ENCODE measurements around the gene SCYGR5. TPM values are rescaled to one million over a fixed set of nuclear protein-coding genes. Genes with fewer than 3 reads are reported as not detected.
"Not testable (repeated sequence)": the region's sequence is repeated elsewhere in the genome, so short reads cannot be mapped to it uniquely, and the experiment has no call there.

Gene SCYGR5
- total RNA-seq, 1 experiment from 2014 or later: not detected

DNA sequence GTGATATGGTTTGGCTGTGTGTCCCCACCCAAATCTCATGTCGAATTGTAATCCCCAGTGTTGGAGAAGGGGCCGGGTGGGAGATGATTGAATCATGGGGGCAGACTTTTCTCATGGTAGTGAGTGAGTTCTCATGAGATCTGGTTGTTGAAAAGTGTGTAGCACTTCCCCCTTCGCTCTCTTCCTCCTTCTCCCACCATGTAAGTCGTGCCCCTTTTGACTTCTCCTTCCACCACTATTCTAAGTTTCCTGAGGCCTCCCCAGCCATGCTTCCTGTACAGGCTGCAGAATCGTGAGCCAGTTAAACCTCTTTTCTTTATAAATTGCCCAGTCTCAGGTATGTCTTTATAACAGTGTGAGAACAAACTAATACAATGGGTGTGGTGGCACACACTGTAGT lies 7.0 kb downstream of the SCYGR5 start:
- not testable (repeated sequence) for DNase-seq (ENCODE audit: low read depth)

DNA sequence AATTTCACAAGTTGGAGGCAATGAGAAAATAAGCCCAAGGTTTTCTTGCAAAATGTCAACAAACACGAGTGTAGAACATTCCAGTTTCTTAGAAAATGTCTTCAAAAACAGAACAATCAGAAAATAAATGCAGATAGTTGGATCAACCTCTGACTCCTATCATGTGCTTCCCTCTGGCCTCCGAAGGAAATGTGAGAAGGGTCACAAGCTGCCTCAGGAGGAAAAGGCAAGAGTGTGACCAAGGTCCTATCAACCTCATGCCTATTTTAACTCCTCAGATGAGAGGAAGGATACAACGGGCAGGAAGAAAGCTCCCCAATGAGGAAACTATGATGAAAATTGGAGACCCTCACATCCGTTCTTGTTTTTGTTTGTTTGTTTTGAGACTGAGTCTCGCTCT lies 7.9 kb downstream of the SCYGR5 start:
- no peak for DNase-seq (ENCODE audit: low read depth)

DNA sequence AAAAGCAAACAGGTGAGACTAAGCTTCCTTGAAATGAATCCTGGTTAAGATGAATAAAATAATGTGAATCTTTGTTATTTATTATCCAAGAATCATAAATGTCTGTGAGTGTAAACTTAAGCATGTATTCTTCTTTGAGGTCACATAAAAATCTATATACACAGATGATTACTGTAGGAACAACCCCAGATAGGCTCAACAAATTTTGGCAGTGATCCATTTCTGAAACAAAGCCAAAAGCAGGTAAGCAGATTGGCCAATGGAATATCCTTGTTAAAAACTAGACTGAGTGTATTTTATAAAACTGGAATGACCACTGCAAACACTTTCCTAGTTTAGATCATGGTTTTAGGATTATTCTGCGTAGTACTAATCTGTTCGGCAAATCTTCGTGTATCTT lies 11.3 kb downstream of the SCYGR5 start:
- DNase-seq (ENCODE audit: low read depth): no peak

DNA sequence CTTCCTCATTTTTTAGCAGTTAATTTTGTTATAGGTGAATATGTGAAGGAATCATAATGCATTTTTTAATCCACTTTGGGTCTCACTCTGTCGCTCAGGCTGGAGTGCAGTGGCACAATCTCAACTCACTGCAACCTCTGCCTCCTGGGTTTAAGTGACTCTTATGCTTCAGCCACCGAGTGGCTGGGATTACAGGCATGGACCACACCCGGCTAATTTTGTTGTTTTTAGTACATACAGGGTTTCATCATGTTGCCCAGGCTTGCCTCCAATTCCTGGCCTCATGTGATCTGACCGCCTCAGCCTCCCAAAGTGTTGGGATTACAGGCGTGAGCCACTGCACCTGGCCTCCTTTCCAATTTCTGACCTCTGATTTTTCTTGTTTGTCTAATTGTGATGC lies 17.7 kb downstream of the SCYGR5 start:
- DNase-seq (ENCODE audit: low read depth): no peak

DNA sequence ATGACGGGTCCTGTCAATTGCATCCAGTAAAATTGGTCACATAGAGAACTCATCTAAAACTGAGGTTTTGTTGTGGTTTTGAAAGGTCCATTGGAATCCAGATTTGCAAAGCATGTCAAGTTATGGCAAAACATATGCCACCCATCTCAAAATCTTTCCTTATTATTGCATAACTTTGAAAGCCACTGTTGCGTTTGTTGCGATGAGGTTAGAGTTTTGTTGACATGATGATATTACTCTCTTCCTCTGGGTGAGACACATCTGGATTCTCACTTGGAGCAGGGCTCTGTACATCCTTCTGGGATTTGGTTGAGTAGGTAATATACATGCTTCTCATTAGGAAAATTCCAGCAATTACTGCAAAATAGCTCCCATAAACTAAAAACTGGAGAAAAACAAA lies 20.6 kb downstream of the SCYGR5 start:
- DNase-seq (ENCODE audit: low read depth): no peak

DNA sequence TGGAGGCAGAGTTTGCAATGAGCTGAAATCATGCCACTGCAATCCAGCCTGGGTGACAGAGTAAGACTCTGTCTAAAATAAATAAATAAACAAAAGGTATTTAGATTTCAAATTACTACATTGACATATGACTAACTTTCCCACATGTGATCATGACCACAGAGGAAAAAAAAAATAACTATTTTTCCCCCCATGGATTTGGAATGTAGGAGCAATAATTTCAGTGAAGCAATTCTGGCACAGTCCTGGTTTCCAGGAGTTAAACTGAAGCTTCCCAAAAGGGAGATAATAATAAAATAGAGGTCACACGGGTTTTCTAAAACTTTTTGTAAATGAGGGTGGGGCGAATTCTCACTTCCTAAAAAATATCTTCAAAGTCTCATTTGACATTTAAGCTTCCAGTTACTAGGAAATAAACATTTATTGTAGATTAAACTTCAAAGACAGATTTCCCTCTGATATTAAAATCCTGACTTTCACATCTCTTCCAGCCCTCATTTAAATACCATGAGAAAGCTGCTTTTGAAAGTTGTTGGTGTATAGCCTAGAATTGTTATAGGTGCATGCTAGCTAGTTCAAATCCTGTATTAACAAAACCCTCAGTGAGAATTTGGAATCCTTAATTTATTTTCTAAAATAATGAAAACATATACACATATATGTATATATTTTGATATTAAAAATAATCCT lies 30.5 kb downstream of the SCYGR5 start:
- no peak for DNase-seq (ENCODE audit: low read depth)

DNA sequence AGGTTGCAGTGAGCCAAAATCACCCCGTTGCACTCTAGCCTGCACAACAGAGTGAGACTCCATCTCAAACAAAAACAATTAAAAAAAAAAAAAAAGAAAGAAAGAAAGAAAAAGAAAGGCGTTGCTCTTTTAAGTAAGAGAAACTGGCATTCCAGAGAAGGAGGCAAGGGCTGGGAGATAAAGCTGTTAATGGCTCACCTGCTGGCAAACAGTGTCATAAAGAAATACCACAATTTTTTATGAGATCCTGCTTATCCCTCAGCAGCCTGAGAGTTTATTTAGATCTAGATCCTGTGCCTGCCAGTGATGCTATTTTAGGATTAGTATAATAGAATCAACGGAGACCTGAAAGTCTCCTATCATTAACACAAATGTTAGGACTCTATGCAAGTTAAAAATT lies 35.0 kb downstream of the SCYGR5 start:
- no peak for DNase-seq (ENCODE audit: low read depth)

DNA sequence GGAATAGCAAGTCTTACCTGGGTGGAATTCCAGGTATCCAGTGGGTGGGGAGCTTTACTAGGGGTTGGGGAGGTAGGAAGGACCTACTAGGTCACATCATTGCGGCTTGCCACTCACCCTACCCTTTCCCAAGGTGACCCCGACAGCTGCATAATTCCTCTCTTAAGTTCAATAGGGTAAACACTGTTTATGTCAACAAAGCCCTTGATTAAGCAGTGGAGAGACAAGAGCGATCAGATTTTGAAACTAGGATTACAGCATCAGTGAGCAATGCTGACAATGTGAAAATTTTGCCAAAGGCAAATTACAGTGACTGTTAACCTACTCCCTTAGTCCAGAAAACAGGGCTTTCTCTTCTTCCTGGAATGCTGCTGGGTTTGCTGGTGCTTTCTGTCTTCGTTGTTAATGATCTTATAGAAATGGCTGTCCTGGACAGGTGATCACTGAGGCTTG lies 36.7 kb downstream of the SCYGR5 start:
- DNase-seq (ENCODE audit: low read depth): peak; percentile 75

DNA sequence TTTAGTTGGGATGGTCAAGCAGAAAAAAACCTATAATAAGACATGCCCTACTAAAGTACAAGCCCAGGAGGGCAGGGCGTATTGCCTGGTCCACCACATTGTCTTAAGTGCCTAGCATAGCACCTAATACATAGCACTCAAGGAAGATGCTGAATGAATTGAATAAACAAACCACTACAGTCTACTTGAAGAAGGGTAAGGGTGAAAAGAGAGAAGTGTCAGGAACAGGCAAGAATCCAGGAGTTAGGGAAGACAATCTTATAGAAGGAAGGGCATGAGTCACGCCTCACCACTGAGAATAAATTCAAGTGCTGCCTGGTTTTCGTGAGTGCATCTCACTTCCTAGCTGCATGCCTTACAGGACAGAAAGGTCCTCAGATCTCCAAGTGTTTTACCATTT lies 37.4 kb downstream of the SCYGR5 start:
- DNase-seq (ENCODE audit: low read depth): peak; percentile 73

DNA sequence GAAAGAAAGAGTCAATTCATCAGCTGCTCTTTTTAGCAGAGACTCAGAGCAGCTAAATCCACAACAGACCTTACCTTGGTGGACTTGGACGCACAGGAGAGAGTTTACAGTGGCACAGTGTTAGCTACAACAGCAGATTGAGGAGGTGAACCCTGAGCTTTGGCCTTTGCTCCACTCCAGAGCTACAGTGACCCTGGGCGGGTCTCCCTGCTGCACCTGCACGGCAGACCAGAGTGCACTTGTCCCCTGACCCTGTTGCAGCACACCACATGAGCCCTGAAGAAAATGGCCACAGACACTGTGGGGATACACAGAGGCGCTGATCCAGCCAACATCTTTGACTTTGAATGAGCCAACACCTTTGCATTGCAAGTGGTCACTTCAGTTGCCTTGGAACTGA lies 40.3 kb downstream of the SCYGR5 start:
- no peak for DNase-seq (ENCODE audit: low read depth)

DNA sequence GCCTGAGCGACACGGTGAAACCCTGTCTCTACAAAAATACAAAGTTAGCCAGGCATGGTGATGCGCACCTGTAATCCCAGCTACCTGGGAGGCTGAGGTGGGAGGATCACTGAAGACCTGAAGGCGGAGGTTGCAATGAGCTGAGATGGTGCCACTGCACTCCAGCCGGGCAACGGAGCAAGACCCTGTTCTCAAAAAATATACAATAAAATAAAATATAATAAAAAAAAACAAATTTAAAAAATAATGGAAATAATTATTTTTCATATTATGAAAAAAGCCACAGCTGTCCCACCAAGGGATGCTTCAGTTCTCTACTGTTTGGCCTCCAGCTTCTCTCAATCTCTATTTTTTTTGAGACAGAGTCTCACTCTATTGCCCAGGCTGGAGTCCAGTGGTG lies 40.8 kb downstream of the SCYGR5 start:
- DNase-seq (ENCODE audit: low read depth): no peak

DNA sequence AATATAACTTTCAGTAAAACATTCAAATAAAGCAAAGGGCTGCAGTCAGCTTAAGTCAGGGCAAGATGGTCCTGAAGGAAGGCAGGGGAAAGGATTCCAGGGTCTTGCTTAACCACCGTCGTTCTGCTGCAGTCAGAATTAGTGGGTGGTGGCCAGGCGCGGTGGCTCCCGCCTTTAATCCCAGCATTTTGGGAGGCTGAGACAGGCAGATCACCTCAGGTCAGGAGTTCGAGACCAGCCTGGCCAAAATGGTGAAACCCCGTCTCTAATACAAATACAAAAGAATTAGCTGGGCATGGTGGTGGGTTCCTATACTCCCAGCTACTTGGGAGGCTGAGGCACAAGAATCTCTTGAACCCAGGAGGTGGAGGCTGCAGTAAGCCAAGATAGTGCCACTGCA lies 44.4 kb downstream of the SCYGR5 start:
- DNase-seq (ENCODE audit: low read depth): no peak

DNA sequence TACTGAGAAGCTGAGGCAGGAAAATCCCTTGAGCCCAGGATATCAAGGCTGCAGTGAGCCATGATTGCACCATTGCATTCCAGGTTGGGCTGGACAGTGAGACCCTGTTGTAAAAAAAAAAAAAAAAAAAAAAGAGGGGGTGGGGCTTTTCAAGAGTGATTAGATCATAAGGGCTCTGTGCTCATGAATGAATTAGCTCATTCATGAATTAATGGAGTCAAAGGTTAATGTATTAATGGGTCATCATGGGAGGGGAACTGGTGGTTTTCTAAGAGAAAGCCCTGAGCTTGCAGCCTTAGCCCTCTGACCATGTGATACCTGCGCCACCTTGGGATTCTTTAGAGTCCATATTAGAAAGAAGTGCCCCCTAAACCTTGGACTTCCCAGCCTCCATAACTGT lies 46.7 kb downstream of the SCYGR5 start:
- no peak for DNase-seq (ENCODE audit: low read depth)

DNA sequence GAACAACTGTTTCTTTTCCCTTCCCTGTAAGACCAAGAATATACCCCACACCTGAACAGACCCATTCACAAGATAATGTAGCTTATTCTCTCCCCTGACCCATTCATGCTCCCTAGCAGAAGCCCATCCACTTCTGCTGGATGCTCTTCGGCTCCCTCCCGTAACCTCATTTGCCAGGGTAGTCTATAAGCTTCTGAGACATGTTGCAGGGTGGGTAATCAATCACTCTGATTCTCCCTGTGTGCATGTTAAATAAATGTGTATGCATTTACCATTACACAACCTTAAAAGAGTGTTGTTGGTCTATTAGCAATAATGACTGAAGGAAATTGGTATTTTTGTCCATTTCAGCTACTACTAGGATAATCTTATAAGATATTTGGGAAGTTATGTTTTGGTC lies 49.9 kb downstream of the SCYGR5 start:
- no peak for DNase-seq (ENCODE audit: low read depth)

Other genes starting within 250 kb of the SCYGR5 start
- gene AGFG1, start 194.6 kb upstream of the SCYGR5 start, total RNA-seq (2014; rRNA removed; shearing (Covaris generic)): 75.3 and 98.4 TPM in 2 replicates
- not detected in 2 replicates for gene SCYGR2, start 67.9 kb upstream of the SCYGR5 start, total RNA-seq (2014; rRNA removed; shearing (Covaris generic))
- not detected in 2 replicates for gene SCYGR3, start 52.0 kb upstream of the SCYGR5 start, total RNA-seq (2014; rRNA removed; shearing (Covaris generic))
- gene SCYGR4, start 49.3 kb upstream of the SCYGR5 start, total RNA-seq (2014; rRNA removed; shearing (Covaris generic)): not detected in 2 replicates
- gene SLC19A3, start 51.2 kb downstream of the SCYGR5 start, total RNA-seq (2014; rRNA removed; shearing (Covaris generic)): not detected in 2 replicates
- gene SCYGR6, start 58.0 kb downstream of the SCYGR5 start, total RNA-seq (2014; rRNA removed; shearing (Covaris generic)): not detected in 2 replicates
- not detected in 2 replicates for gene SCYGR7, start 61.5 kb downstream of the SCYGR5 start, total RNA-seq (2014; rRNA removed; shearing (Covaris generic))
- not detected in 2 replicates for gene SCYGR8, start 79.1 kb downstream of the SCYGR5 start, total RNA-seq (2014; rRNA removed; shearing (Covaris generic))
- gene CCL20, start 147.0 kb downstream of the SCYGR5 start, total RNA-seq (2014; rRNA removed; shearing (Covaris generic)): not detected in 2 replicates
- 0.30 TPM in 1 of 2 replicates, not detected in the other for gene DAW1, start 204.8 kb downstream of the SCYGR5 start, total RNA-seq (2014; rRNA removed; shearing (Covaris generic))

All from M059J (cell line).